HTR-8/SVneo (cell line): ENCODE measurements around the gene RUNX1.

Experiments used
- DNase-seq: peaks from one replicate; pipeline ENCODE4 v3.0.0; 2011; ENCODE audit warnings: low spot score, mixed read lengths; ENCODE audit not compliant: insufficient read length
- FAIRE-seq: peaks from 2 replicates; lab custom pipeline; 2011; peaks lifted over from hg19 to GRCh38; lab: Jason Lieb, UNC

Gene RUNX1

DNA sequence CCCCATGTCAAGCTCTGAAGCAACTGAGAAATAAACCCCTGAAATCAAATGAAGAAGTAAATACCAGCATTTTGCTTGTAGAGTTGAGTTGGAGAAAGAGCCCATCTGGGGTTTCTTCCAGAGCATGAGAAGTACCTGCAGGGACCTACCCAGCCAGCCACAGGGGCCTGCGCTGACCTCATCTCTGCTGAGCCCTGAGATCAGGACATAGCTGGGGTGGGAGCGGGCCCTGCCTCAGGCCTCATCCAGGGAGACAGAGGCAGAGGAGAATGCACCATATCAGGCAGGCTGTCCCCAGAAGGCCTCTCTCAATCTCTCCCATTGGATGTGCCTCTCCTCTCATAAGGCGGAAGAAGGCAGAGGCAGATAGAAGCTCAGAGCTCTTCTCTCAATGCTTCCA, 27.6 kb downstream of the RUNX1 start:
- FAIRE-seq: no peak

DNA sequence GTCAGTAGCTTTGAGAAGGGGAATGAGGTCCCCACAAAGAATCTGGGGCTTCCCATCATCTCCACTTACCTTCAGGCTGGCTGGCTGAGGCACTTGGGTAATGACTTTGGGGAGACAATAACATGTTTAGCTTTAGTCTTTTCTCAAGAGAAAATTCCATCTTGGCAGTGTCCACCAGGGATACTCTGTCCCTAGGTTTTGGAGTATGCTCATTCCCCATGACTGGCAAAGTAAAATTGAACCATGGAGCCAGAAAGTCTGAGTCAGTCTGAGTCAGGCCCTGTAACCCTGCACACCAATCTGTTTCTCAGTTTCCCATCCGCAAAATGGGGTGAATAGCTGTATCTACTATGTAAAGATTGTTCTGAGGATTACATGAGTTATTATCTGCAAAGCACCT, 28.2 kb downstream of the RUNX1 start:
- FAIRE-seq (no peak), DNase-seq (no peak)

More for the DNA sequence above, 27.6 kb downstream of the RUNX1 start:
- DNase-seq: no peak

DNA sequence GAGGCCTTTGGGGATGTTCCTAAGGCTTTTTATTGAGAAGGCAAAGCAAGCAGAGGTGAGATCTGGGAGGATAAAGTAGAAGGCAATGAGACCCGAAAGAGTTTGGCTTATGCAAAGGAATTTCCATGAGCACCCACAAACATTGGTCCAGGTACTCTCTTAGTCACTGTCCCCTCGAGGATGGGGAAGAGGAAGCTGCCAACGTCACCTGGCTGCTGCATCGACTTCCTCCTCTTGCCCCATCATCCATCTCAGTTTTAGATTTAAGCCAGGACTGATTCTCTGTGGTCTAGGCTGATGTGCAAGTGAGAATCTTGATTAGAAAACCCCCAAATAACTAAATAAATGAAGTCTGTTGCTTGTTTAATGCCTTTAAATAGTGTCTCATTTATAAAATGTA, 28.7 kb downstream of the RUNX1 start:
- DNase-seq: no peak
- FAIRE-seq: no peak

DNA sequence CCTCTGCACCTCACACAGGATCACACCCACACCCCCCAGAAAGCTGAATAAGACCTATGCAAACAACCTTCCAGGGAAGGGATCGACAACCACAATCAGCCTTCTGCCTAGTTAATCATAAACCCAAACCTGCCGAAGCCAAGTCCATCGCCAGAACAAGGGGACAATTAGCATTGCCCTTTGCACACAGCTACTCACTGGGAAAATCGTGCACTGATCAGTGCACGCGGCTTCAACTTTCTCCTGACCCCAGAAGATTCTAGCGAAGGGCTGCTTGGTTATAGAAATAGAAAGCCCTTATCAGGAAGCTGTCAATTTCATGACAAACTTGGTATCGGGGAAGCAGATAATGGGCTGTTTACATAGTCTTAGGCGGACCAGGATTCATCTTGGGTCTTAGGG, 29.5 kb downstream of the RUNX1 start:
- DNase-seq (no peak), FAIRE-seq (no peak)

DNA sequence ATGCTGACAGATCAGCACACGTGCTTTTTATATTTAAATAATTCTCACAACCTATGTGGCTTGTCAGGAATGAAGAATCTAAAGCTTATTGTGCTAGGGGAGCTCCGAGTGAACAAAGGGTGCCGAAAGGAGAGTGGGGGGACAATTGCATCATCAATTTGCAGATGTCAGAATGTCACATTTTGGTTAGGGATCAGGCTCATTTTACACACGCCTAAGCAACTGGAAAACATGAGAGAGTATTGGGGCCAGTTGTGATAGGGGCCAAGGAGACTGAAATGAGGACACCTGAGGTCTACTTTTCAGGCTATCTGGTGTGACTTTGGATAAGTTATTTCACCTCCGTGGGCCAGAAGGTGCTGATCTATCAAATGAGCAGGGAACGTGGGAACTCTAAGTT, 31.8 kb downstream of the RUNX1 start:
- FAIRE-seq (no peak), DNase-seq (no peak)

DNA sequence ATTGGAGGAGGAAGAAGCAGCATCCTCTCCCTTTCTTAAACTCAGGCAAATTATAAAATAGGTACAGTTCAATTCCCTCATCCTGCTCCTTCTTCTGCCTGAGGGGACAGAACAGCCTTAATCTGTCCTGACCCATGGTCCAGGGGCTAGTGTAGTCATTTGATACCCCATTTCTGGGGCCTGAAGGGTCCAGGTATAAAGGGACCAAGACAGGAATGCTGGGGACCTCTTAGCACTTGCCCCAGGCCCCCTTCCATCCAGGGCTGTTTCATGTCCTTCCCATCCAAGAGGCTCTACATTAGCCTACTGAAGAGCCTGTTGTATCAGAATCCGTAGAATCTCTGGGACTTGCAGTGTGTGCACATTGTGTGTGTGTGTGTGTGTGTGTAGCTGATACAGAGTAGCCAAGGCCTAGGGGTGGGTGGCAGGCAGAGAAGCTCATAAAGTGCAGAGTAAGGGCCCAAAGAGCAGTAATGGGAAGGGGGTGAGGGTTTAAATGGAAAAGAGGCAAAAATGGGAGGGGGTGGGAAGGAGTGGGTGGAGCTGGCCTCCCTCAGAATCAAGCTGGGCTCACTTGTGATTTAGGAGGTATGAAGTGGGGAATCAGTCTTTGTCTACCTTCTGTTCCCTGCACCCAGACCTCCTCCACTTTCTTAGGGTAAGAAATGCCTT, 32.4 kb downstream of the RUNX1 start:
- no peak for DNase-seq
- no peak for FAIRE-seq

DNA sequence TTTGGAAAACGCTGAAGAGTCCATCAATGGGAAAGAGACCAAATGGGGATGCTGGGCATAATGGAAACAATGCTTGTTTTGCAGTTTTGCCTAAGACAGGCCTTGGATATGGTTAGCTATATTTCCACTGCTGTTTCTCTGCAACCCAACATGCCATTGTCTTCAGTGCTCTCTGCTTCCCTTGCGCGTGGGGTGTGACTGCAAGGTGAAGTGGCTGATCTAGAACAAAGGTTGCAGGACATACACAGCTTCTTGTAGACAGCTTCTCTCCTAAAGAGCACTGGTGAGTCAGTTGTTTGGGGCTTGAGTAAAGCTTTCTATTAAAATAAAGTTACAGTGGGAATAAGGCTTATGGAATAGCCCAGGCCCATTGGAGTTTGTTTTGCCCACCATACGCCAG, 33.0 kb downstream of the RUNX1 start:
- DNase-seq (no peak), FAIRE-seq (no peak)

DNA sequence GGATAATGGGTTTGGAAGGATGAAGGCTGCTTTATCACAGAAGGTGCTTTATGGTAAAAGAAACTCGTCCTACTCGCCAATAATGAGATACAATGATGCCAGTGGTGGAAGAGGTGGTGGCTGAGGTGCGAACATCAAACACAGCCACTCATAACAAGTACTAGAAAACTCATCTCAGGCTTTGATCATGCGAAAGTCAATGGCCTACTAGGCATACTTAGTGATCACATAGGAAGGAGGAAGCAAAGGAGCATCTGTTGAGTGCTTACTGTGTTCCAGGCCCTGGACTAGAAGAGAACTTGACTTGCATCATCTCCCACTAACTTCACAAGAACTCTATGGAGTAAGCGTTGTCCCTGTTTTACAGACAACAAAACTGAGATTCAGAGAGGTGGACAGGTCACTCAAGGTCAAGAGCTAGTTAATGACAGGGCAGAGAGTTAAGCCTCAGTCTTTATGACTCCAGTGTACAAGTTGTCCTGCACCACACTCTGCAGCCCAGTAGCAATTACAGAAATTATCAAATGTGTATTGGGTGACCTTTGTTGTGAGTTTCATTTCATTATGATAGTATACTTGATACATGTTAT, 33.6 kb downstream of the RUNX1 start:
- DNase-seq (no peak), FAIRE-seq (peak; percentile 16)

DNA sequence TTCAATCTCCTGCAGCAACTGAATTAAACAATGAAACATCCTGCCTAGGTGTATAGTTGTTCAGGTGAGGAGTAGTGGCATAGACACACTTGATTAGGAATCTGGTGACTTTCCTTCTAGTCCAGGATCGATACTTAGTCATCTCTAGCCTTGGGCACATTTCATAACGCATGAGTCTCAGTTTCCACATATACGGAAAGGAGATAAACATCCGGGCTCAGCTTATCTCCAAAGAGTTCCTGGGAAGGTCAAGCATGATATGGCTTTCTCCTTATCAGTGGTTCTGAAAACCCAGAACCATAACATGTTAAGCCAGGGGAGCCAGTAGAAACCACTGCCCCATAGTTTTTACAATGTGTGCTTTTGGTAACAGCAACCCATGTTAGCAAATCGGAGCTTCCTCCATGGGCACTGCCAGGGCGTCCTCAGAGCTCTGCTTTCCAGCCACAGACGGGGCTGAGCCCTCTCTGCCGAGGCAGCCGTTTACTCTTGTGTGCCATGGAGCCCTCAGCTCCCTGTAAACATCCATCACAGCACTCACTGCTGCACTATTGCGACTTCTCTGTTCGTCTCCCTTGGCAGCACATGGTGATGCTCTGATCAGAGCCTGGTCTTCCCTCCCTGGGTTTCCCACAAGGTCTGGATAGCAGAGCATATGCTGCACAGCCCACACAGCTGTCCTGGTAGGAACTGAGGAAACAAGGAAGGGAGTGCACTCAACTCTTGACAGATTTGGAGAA, 34.6 kb downstream of the RUNX1 start:
- DNase-seq: no peak
- FAIRE-seq: no peak

DNA sequence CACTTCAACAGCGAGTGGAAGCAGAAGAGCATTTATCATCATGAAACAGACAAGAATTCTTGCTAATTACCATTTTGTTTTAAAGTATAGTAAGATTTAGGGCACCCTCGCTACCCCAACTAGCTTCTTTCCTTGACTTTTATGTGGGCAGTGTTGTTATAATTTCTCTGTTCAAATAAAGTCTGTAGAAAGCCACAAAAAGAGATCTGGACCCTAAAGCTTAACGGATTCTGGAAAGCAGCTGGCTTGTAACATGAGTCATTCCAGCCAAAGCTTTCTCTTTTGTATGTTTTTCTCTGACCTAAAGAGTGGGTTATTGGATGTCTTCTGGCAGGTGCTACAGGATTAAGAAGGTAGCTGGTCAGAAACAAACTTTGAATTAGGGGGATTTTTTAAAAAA, 37.4 kb downstream of the RUNX1 start:
- no peak for DNase-seq
- FAIRE-seq: no peak

DNA sequence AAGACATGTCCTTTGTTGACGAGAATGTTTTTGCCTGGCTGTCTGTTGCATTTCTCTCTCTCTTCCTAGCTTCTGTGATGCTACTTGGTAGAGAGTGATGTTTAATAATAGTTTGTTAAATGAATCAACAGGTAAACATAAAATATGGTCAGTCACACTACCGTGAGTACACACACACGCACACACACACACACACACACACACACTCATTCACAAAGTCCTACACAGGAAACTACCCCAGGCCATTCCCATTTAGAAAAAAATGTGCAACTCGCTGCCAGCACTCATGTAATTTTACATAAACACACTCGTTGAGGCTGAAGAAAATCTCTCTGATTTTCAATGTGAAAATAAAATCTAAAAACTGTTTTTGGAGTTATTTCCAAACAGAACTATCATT, 38.7 kb downstream of the RUNX1 start:
- DNase-seq: no peak
- no peak for FAIRE-seq

DNA sequence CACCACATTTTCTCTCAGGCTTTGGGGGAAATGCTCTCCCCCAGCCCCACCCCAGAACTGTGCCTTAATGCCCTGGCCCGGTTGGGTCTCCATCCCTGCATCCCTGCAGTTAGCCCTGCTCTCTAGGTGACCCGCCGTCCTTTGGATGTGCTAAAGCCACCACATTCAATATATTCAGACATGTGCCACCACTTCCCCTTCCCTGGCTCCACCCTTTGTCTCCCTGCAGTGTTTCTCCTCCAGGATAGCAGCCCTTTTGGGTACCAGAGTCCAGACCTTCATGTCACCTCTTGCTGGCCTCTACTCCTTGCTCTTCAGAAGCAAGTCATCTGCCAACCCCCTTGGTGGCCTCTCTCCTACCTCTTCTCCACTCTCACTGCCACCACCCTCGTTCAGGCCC, 41.8 kb downstream of the RUNX1 start:
- FAIRE-seq (no peak), DNase-seq (no peak)

DNA sequence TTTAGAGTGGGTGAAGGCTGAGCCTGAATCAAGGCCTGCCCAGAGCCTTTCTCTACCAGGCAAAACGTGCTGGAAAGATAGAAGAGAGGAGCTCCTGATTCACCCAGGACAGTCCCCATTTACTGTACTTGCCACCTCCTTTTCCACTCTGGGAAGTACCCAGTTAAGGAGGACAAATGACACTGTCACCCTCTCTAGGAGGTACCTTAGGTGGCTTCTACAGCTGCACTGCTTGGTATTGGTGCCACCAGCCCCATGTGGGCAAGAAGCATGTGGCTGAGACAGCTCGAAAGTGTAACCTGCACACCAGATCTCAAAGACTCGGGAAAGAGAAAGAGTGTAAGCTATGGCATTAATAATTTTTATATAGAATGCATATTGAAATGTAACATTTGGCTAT, 42.3 kb downstream of the RUNX1 start:
- FAIRE-seq (no peak), DNase-seq (no peak)

DNA sequence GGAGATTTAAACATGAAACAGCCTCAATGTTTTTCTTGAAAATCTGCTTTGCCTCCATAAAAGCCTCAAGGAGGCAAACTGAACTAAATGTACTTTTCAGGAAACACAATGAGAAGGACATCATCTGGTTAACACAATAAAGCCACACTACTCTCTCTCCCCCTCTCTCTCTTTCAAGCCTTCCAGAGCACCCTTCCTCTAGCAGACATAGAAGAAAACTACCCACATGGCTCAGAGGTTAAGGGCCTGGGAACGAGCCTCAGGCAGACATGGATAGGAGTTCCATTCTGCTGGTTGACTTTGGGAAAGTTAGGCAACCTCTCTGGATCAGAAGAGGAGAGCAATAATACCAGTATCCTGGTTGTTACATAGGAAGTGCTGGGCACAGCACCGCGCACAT, 42.9 kb downstream of the RUNX1 start:
- DNase-seq (no peak), FAIRE-seq (no peak)

DNA sequence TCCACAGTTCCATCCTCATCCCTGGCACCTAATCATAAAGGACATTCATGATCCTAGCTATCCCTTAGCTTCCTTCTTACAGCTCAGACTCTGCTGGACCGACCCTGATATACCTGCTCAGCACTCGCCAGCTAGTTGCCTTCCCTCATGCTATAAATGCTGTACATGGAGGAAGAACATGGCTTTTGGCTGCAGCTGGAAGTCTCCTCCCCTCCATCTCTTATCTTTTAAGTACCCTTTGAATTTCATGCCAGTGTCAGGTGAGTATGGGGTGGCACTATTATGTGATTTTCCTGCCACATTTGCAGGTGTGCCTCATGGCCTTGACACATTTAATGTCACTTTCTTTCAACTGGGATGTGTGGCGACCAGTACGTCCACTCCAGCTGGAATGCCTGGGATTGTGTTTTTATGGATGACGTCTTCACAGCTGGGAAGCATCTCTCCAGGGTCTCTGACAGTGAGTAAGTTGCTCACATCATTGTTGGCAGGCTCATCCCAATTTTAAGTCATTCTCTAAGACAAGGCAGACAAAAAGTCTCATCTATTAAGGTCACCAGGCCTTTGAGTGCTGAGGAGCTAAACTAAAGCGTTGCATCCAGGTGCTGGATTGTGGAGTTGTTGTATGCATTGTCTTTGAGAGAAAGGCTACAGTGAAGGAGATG, 43.4 kb downstream of the RUNX1 start:
- DNase-seq (no peak), FAIRE-seq (no peak)

DNA sequence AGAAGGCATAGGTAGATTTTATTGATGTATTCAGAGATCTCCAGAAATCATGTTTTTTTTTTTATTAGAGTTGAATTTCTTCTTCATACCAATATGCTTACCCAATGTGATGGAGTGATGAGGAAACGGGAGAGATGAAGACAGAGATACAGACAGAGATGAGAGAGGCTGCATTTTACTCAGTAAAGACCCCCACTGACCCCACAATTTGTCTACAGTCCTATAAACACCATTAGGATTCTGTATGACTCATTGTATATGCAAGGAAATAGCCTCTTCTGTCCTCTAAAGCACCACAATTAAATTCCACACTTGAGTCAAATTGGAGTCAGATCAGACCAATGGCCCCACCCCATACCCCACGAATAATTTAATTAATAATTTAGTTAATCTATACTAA, 44.0 kb downstream of the RUNX1 start:
- DNase-seq: no peak
- FAIRE-seq: no peak

DNA sequence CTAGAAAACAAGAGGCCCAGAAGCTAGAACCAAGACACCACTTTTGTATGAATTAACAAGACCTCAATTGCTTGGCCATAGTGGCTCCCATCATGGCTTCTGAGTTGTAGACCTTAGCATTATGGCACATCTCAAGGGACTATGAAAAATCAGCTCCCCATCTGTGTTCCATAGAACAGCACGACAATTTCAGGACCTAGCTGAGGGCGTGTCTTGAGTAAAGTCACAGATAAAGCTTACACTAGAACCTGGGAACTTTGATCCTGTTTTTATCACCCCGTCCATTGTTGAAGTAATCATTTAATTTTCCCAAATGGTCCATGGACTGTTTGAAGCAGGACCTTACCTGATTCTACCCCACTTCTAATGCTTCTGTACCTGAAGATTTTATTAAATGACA, 44.8 kb downstream of the RUNX1 start:
- no peak for FAIRE-seq
- no peak for DNase-seq

DNA sequence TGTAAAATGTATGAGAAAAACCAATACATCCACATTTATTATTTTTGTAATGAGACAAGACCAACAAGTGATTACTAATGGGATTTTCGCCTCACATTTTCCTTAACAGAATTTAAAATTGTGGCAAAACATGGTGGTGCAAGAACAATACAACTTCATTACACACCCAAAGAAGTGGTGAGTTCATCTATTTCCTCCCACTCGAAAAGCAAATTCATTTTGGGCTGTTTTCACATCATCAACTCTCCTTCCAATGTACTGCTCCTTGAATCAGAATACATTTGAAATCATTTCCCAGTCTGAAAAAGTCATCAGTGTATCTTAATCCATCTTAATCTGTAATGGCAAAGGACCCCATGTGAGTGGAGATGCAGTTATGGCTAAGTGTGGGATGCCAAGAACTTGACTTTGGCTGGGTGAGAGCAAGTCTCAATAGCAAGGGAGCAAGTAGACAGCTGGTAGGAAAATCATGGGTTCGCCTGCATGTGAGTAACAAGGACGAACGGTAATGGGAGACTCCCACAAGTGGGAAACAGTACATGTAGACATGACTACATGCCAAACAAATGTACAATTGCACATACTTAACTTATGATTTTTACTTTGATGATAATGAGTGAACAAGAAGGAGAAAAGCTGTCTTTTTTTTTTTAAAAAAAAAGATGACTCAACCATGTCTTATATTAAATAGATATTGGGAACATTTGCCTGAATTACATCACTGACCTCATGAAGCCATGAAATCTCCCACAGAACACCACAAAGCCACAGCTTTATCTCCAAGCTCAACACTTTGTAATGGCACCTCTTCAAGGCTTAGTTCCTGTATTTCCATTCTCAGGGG, 46.0 kb downstream of the RUNX1 start:
- FAIRE-seq: no peak
- DNase-seq: no peak

DNA sequence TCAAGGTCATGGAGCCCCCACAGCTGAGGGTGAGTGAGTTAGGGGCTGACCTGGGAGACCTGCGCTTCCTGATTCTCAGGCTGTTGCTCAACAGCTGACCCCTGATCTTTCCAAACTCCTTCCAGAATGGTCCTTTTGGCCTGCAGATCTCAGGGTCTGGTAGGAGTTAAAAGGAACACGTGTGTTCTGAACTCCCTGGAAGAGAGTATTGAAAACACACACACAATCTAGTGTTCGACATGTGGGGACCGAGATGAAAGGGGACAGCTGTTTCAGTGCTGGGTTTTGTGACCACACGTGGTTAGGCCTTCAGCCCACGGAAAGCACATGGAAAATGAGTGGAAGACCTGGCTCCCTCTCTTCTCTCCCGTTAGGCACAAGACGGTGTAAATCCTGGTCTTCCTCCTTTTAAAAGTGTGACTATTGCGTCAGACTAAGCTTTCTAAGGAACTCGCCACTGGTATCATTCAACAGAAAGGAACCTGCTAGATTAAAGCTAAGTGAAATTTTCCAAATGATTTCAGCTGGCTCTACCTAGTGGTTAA, 49.6 kb downstream of the RUNX1 start:
- no peak for FAIRE-seq
- DNase-seq: no peak

DNA sequence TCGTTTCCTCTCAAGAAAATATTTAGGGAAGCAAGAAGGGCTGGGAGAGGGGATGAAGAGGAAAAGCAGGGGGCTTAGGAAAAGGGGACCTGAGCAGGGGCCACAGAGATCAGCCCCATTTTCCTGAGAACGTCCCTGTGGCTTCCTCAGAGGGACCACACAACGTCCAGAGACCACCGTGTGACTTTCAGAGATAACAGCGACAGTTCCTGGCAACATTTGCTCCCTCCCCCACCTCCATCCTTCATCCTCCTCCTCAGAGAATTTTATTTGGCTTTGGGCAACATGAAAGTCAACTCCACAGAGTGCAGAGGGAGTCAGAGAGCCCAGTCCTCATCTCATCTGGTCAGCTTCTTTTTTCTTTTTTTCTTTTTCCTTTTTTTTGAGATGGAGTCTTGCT, 50.9 kb downstream of the RUNX1 start:
- FAIRE-seq (no peak), DNase-seq (no peak)
